ENCODE results near the gene ST3GAL4. TPM values are rescaled to one million over a fixed set of nuclear protein-coding genes. Genes with fewer than 3 reads are reported as not detected.

The ST3GAL4 gene
- total RNA-seq, 1 donor from 2014 or later = 26.2 TPM

GRCh38 chr11:126310200-126310991 is 45.1 kb upstream of the ST3GAL4 start:
- peak; percentile 90 to 94 for ATAC-seq
- H3K9me3 ChIP-seq = no peaks in the 10 kb centered on the region
- intact Hi-C loops (cut with DNase I) = no loop called here
- peak overlapping the region; percentile 60 for H3K27ac ChIP-seq
- H3K4me3 ChIP-seq = no peak overlapping the region
- peak; percentile 88 for TF ChIP-seq CTCF (IDR thresholded peaks at IDR 0.05)
- no peaks in the 10 kb centered on the region for H3K27me3 ChIP-seq (ENCODE audit: low read depth)
- H3K4me1 ChIP-seq = peaks cover 24% of the 10 kb centered on the region
- H3K36me3 ChIP-seq = peaks cover 45% of the 10 kb centered on the region
- peak; percentile 73 for DNase-seq

- Histone ChIP-seq H3K27ac (peak overlapping the region; percentile 60), H3K27me3 (ENCODE audit: low read depth) (no peaks in the 10 kb centered on the region), H3K36me3 (peaks cover 45% of the 10 kb centered on the region), H3K4me3 (no peak overlapping the region), H3K9me3 (no peaks in the 10 kb centered on the region), H3K4me1 (peaks cover 24% of the 10 kb centered on the region)
- TF ChIP-seq CTCF (IDR thresholded peaks at IDR 0.05) = no peak
- intact Hi-C loops (cut with DNase I) = no loop called here
- ATAC-seq (no peak), DNase-seq (no peak)
Observed at GRCh38 chr11:126310992-126311310, 44.5 kb upstream of the ST3GAL4 start.

GRCh38 chr11:126311401-126312291 is 43.8 kb upstream of the ST3GAL4 start:
- intact Hi-C loops (cut with DNase I) = no loop called here
- H3K36me3 ChIP-seq = peaks cover 45% of the 10 kb centered on the region
- ATAC-seq = peak; percentile 49 to 71
- H3K27me3 ChIP-seq (ENCODE audit: low read depth) = no peaks in the 10 kb centered on the region
- H3K9me3 ChIP-seq = no peaks in the 10 kb centered on the region
- peak overlapping the region; percentile 60 for H3K27ac ChIP-seq
- peaks cover 24% of the 10 kb centered on the region for H3K4me1 ChIP-seq
- no peak for DNase-seq
- H3K4me3 ChIP-seq = no peak overlapping the region
- no peak for TF ChIP-seq CTCF (IDR thresholded peaks at IDR 0.05)

- Histone ChIP-seq H3K27me3 (ENCODE audit: low read depth) (no peaks in the 10 kb centered on the region), H3K4me1 (peaks cover 33% of the 10 kb centered on the region), H3K9me3 (no peaks in the 10 kb centered on the region), H3K27ac (no peak overlapping the region), H3K36me3 (peaks cover 36% of the 10 kb centered on the region), H3K4me3 (no peak overlapping the region)
- TF ChIP-seq CTCF (IDR thresholded peaks at IDR 0.05) = no peak
- intact Hi-C loops (cut with DNase I) = no loop called here
- DNase-seq (peak; percentile 11), ATAC-seq (no peak)
Observed at GRCh38 chr11:126312961-126313360, 42.5 kb upstream of the ST3GAL4 start.

GRCh38 chr11:126313826-126314225 is 41.7 kb upstream of the ST3GAL4 start:
- Histone ChIP-seq H3K4me1 (peaks cover 42% of the 10 kb centered on the region), H3K9me3 (no peaks in the 10 kb centered on the region), H3K36me3 (peaks cover 27% of the 10 kb centered on the region), H3K27me3 (ENCODE audit: low read depth) (no peaks in the 10 kb centered on the region), H3K27ac (no peak overlapping the region), H3K4me3 (no peak overlapping the region)
- ATAC-seq = no peak
- intact Hi-C loops (cut with DNase I) = no loop called here
- no peak for DNase-seq
- no peak for TF ChIP-seq CTCF (IDR thresholded peaks at IDR 0.05)
